HL-60 (cell line): ENCODE measurements around the gene CAMK2B.

ENCODE experiments used
- CTCF ChIP-seq: IDR thresholded peaks from one replicate; pipeline ENCODE4 v1.5.1; 2011; ENCODE audit warnings: low read length, control low read depth, inconsistent platforms; ENCODE audit not compliant: insufficient read depth
- GABPA ChIP-seq: IDR thresholded peaks from 2 replicates; pipeline ENCODE4 v1.6.1; 2012; ENCODE audit warnings: low read depth
- POLR2AphosphoS5 ChIP-seq: IDR thresholded peaks from 2 replicates; pipeline ENCODE4 v1.6.1; 2012; ENCODE audit warnings: low read depth
- SPI1 ChIP-seq: IDR thresholded peaks from 2 replicates; pipeline ENCODE4 v1.6.1; 2012; ENCODE audit warnings: low read depth, mild to moderate bottlenecking, borderline replicate concordance
- TF ChIP-seq, protein P1 (sequence below): IDR thresholded peaks from 2 replicates; pipeline ENCODE4 v1.6.1; 2012; ENCODE audit warnings: low read depth; ENCODE audit not compliant: insufficient replicate concordance

GRCh38 chr7:44326261-44327125, 1.1 kb upstream of the CAMK2B start:
- TF ChIP-seq CTCF, result no peak
- no peak for TF ChIP-seq POLR2AphosphoS5
- TF ChIP-seq, protein P1, sequence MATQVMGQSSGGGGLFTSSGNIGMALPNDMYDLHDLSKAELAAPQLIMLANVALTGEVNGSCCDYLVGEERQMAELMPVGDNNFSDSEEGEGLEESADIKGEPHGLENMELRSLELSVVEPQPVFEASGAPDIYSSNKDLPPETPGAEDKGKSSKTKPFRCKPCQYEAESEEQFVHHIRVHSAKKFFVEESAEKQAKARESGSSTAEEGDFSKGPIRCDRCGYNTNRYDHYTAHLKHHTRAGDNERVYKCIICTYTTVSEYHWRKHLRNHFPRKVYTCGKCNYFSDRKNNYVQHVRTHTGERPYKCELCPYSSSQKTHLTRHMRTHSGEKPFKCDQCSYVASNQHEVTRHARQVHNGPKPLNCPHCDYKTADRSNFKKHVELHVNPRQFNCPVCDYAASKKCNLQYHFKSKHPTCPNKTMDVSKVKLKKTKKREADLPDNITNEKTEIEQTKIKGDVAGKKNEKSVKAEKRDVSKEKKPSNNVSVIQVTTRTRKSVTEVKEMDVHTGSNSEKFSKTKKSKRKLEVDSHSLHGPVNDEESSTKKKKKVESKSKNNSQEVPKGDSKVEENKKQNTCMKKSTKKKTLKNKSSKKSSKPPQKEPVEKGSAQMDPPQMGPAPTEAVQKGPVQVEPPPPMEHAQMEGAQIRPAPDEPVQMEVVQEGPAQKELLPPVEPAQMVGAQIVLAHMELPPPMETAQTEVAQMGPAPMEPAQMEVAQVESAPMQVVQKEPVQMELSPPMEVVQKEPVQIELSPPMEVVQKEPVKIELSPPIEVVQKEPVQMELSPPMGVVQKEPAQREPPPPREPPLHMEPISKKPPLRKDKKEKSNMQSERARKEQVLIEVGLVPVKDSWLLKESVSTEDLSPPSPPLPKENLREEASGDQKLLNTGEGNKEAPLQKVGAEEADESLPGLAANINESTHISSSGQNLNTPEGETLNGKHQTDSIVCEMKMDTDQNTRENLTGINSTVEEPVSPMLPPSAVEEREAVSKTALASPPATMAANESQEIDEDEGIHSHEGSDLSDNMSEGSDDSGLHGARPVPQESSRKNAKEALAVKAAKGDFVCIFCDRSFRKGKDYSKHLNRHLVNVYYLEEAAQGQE, result no peak
- TF ChIP-seq GABPA, result no peak
- TF ChIP-seq SPI1, result no peak
